Skeletal muscle satellite cell (primary cell): ENCODE data around the gene TESK1.
"Not testable (repeated sequence)": the region's sequence is repeated elsewhere in the genome, so short reads cannot be mapped to it uniquely, and the experiment has no call there.

ENCODE experiments used
- H3K27me3 ChIP-seq: 2 replicates; pipeline ENCODE4 v1.7.0; 2013; ENCODE audit warnings: low read length; ENCODE audit not compliant: control insufficient read depth, insufficient read depth
- H3K36me3 ChIP-seq: 2 replicates; pipeline ENCODE4 v1.7.0; 2013; ENCODE audit warnings: mild to moderate bottlenecking, control low read depth, low read length; ENCODE audit not compliant: insufficient read depth
- H3K4me1 ChIP-seq: 2 replicates; pipeline ENCODE4 v1.7.0; 2013; ENCODE audit warnings: low read length; ENCODE audit not compliant: control insufficient read depth, insufficient read depth
- H3K4me2 ChIP-seq: 2 replicates; pipeline ENCODE4 v1.7.0; 2013; ENCODE audit warnings: mild to moderate bottlenecking, low read length
- H3K4me3 ChIP-seq: 2 replicates; pipeline ENCODE4 v1.7.0; 2013; ENCODE audit warnings: low read length
- H3K9ac ChIP-seq: 2 replicates; pipeline ENCODE4 v1.7.0; 2013; ENCODE audit warnings: mild to moderate bottlenecking, low read depth, low read length, moderate library complexity
- H3K9me3 ChIP-seq: replicated peaks from 2 replicates; pipeline ENCODE4 v1.7.0; 2013; ENCODE audit warnings: mild to moderate bottlenecking, control low read depth, low read length

The TESK1 gene

DNA sequence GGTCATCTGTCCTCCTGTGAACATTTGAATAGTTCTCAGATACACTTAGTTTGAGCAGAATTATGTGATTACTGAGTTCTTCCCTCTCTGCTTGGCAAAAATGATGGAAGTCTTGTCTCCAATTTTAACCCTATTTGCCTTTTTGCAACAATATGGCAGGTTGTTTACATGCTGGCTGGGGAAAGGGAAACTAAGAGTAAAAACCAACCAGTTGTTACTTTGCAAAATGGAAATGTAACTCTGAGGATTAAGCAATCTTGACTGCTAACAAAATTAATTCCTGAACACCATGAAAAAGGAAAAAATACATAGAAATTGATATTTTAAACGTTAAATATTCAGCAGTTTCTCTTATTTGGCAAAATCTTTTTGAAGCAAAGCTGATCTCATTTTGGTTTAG lies 34.6 kb downstream of the TESK1 start:
- Histone ChIP-seq H3K9me3 (no peaks in the 10 kb centered on the region), H3K27me3 (no peaks in the 10 kb centered on the region), H3K4me2 (no peak overlapping the region), H3K9ac (no peak overlapping the region), H3K4me1 (peaks cover 4% of the 10 kb centered on the region), H3K4me3 (no peak overlapping the region), H3K36me3 (no peaks in the 10 kb centered on the region)

DNA sequence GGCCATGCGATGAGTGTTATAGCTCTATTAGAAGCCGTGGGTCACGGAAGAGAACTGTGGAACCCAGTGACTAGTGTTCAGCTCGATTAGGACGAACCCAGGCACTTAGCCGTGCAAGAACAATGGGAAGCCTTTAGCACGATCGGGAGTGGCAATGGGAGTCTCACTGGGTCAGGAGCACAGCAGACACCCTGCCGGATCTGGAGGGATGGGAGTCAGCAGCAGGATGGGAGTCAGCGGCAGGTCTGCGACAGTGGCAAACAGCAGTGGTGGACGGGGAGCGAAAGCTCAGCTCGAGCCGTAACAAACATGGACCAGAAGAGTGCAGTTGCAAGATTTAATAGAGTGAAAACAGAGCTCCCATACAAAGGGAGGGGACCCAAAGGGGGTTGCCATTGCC lies 35.4 kb downstream of the TESK1 start:
- H3K9ac ChIP-seq, H3K36me3 ChIP-seq, H3K9me3 ChIP-seq, H3K4me3 ChIP-seq, H3K27me3 ChIP-seq, H3K4me1 ChIP-seq, H3K4me2 ChIP-seq: not testable (repeated sequence)

DNA sequence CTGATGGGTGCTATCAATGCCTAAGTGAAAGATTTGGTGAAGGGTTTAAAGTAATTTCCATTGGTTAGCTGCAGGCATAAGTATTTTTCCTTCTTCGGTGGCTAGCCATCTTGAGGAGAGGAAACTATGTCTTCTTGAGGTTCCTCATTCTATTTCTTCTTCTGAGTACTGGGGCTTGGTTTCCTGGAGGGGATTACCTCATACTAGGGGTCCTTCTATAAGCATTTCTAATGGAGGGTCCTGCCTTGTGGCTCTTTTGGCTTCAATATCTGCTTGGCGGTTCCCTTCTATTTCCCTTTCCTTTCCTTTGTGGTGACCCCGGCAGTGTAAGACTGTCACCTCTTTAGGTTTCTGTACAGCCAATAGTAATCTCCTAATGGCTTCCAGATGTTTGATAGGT lies 36.4 kb downstream of the TESK1 start:
- H3K36me3 ChIP-seq, H3K4me2 ChIP-seq, H3K9ac ChIP-seq, H3K27me3 ChIP-seq, H3K9me3 ChIP-seq, H3K4me3 ChIP-seq: not testable (repeated sequence)
- peaks cover 19% of the 10 kb centered on the region for H3K4me1 ChIP-seq

DNA sequence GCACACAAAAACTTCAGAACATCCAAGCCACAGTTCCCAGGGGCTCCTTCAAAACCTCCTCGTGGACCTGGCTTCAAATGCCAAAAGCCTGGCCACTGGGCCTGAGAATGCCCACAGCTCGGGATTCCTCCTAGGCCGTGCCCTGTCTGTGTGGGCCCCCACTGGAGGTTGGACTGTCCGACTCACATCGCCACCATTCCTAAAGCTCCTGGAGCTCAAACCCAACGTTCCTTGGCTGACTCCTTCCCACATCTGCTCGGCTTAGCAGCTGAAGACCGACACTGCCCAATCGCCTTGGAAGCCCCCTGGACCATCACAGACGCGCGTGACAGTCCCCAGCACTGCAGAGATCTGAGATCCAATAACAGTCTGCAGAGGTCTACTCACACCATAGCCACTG lies 38.0 kb downstream of the TESK1 start:
- Histone ChIP-seq H3K9me3 (no peaks in the 10 kb centered on the region), H3K4me2 (no peak overlapping the region), H3K27me3 (no peaks in the 10 kb centered on the region), H3K9ac (no peak overlapping the region), H3K4me1 (peaks cover 24% of the 10 kb centered on the region), H3K4me3 (no peak overlapping the region), H3K36me3 (no peaks in the 10 kb centered on the region)

DNA sequence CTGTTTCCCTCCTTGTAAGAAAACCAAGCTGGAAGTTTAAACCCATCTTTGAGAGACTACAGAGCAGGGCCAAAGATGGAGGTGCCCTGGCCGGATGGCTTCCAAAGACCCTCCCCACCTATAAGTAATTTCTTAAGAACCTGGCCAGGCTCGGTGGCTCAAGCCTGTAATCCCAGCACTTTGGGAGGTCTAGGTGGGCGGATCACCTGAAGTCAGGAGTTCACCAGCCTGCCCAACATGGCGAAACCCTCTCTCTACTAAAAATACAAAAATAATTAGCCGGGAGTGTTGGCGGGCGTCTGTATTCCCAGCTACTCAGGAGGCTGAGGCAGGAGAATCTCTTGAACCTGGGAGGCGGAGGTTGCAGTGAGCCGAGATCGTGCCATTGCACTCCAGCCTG lies 40.7 kb downstream of the TESK1 start:
- H3K4me2 ChIP-seq = peak overlapping the region; percentile 97

DNA sequence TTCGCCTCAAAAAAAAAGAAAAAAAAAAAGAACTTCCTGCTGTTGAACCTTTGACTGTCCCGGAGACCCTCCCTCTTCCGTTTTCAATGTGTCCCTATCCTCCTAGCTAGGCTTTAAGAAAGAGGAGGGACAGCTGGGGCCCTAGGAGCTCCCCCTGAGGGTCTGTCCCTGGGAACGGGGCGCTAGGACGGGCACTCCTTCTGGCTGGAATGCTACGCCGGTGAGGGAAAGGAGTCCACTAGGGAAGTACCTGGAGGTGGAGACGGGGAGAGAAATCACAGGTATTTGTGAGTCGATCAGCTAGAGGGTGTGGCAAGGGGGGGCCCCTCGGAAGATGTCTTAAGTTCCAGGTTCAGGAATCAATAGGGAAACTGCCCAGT lies 41.1 kb downstream of the TESK1 start:
- peaks cover 37% of the 10 kb centered on the region for H3K4me1 ChIP-seq

More for the DNA sequence above, 40.7 kb downstream of the TESK1 start:
- H3K9me3 ChIP-seq, H3K36me3 ChIP-seq, H3K27me3 ChIP-seq: not testable (repeated sequence)
- Histone ChIP-seq H3K4me3 (peak overlapping the region; percentile 76), H3K9ac (peak overlapping the region; percentile 90), H3K4me1 (peaks cover 37% of the 10 kb centered on the region)

DNA sequence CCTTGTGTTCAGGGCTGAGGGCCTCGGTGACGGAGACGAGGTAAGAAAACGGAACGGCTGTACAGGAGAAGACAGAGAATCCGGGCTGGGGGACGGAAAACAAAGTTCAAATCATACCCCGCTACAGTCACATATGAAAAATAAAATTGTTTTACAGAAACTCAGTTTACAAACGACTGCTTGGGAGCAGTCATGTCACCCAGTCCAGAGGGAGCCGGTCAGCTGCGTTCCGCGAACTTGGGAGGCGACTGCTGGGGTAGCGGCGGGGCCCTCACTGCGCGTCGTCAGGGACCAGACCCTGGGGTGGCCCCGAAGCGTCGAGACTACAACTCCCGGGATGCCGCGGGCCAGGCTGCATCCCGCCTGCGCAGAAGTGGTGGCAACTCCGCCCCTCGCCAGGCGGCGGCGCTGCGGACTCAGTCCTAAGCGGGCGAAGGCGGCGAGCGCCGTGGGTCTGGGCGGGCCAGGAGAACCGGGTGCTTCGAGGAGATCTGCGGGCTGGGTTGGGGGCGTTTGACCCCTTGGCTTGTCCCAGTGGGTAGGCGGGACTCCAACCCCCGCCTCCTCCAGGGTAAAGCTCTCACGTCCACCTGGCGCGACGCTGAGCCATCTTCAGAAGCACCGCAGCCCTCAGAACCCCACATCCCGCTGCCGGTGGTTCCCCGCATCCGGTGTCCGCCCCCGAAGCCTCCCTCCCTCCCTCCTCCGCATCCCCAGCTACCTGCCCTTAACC lies 41.6 kb downstream of the TESK1 start:
- Histone ChIP-seq H3K4me2 (peak overlapping the region; percentile 97), H3K27me3 (no peaks in the 10 kb centered on the region)

More for the DNA sequence above, 41.1 kb downstream of the TESK1 start:
- Histone ChIP-seq H3K4me2 (peak overlapping the region; percentile 97), H3K9me3 (no peaks in the 10 kb centered on the region), H3K36me3 (no peaks in the 10 kb centered on the region), H3K27me3 (no peaks in the 10 kb centered on the region), H3K4me3 (peak overlapping the region; percentile 76), H3K9ac (peak overlapping the region; percentile 90)

DNA sequence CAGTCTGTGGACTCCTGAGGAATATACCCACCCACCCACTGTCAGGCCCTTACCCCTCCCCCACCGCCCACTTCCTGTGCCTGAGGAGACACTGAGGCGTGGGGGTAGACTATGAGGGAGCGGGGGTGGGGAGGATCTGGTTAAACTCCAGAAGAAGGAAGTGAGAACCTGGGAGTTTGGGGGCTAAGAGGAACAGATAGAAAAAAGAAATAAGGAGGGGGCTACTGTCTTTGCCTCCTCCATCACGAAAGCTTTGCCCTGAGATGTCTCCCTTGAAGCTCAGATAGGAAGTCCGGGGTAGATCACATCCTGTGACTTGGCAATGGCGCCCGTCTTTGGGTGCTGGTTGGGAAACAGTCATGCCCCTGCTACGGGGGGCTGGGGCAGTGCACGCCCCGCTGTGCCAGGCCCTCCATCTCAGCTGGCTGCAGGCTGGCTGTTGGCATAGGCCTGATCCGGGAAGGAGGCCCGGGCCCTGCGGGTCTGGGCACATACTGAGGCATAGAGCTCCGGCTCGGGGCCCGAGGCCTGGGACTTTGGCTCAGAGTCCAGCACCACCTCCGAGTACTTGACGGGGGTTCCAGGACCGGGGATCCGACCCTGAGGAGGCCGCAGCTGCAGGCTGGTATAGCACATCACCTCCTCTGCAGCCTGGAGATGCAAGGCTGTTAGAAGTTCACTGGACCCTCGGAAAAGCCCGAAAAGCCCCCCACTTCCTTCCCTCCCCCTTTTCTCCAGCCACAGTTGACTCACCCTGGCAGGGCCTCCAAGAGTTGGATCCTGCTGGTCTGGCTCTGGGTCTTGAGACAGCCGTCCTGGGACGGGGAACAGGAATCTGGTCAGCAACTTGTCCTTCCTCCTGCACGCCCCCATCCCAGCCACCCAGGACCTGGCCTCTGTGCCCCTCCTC lies 44.6 kb downstream of the TESK1 start:
- peak overlapping the region; percentile 32 for H3K9ac ChIP-seq
- H3K4me3 ChIP-seq = peak overlapping the region; percentile 20
- peaks cover 44% of the 10 kb centered on the region for H3K4me1 ChIP-seq
- H3K4me2 ChIP-seq = peak overlapping the region; percentile 8
- H3K9me3 ChIP-seq = no peaks in the 10 kb centered on the region
- H3K36me3 ChIP-seq = no peaks in the 10 kb centered on the region
- no peaks in the 10 kb centered on the region for H3K27me3 ChIP-seq

More for the DNA sequence above, 41.6 kb downstream of the TESK1 start:
- peak overlapping the region; percentile 90 for H3K9ac ChIP-seq
- no peaks in the 10 kb centered on the region for H3K9me3 ChIP-seq
- no peaks in the 10 kb centered on the region for H3K36me3 ChIP-seq
- H3K4me1 ChIP-seq = peaks cover 37% of the 10 kb centered on the region
- H3K4me3 ChIP-seq = peak overlapping the region; percentile 76

DNA sequence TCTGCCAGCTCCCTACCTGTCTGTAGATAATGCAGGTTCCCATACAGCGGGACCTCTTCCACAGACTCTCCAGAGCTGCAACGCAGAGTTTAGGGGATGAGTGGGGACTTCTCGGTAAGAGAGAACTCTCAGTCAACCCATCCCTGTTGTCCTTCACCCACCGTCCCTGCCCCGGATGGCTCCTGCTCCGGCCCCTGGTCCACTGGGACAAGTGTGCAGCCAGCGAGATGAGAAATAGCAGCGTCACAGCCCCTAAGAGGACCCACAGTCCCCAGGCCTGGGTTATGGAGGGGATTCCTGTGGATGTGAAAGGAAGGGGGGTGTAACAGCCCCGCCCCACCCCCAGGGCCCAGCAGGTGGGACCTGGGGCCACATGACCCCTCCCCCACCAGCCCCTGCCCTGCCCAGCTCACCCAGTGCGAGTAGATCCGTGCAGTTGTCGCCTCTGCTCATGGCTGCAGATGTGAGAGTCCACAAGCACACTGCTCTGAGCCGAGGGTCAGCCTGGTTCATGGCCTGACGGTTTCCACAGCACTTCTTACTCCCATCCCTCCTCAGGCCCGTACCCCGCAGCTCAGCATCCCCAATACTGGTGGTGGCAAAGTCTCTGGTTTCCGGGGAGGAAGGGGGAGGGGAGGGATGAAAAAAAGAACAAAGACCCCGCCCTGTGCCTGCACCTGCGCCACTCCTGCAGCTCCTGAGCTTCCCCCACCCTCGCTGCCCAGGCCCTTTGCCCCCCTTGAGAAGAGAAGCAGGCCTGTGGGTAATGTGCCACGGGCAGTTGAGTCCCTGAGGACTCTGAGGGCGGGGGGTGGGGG lies 45.5 kb downstream of the TESK1 start, which contains the start of gene SIT1:
SIT1 (minus strand) TSS at position 591 of the 818 bp plus-strand sequence; CDS start at position 513, 78 bp downstream.
- no peak within 1 kb of the TSS for H3K4me3 ChIP-seq
- no peaks in the 10 kb centered on the region for H3K9me3 ChIP-seq
- H3K4me1 ChIP-seq = peaks cover 38% of the 10 kb centered on the region
- peak within 1 kb of the TSS; percentile 32 for H3K9ac ChIP-seq
- no peaks in the 10 kb centered on the region for H3K36me3 ChIP-seq
- H3K4me2 ChIP-seq = peak within 1 kb of the TSS; percentile 8
- no peaks in the 10 kb centered on the region for H3K27me3 ChIP-seq

DNA sequence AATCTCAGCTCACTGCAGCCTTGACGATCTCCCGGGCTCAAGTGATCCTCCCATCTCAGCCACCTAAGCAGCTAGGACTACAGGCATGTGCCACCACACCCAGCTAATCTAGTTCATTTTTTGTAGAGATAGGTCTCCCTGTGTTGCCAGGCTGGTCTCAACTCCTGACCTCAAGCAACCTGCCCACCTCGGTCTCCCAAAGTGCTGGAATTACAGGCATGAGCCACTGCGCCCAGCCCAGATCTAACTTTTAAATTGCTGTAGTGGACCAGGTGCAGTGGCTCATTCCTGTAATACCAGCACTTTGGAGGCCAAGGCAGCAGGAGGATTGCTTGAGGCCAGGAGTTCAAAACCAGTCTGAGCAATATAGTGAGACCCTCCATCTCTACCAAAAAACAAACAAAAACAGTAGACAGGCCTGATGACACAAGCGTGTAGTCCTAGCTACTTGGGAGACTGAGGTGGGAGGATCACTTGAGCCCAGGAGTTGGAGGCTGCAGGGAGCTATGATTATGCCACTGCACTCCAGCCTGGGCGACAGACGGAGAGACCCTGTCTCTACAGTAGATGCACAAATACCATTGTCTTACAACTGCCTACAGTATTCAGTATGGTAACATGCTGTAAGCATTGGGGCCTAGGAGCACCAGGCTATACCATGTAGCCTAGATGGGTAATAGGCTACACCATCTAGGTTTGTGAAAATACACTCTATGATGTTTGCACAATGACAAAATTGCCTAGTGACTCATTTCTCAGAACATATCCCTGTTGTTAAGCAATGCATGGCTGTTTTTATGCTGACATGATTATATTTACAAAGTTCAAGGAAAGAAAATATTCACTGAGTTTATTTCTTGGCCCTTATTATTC lies 47.1 kb downstream of the TESK1 start:
- peaks cover 27% of the 10 kb centered on the region for H3K4me1 ChIP-seq

More for the DNA sequence above, 47.1 kb downstream of the TESK1 start:
- no peak overlapping the region for H3K9ac ChIP-seq
- H3K9me3 ChIP-seq = no peaks in the 10 kb centered on the region
- H3K36me3 ChIP-seq = no peaks in the 10 kb centered on the region
- no peak overlapping the region for H3K4me3 ChIP-seq
- H3K27me3 ChIP-seq = no peaks in the 10 kb centered on the region
- H3K4me2 ChIP-seq = no peak overlapping the region
